SW480 (cell line): Measurements from ENCODE around the gene GPER1.
"Not testable (repeated sequence)": the region's sequence is repeated elsewhere in the genome, so short reads cannot be mapped to it uniquely, and the experiment has no call there.

ENCODE experiments used
- DNase-seq: peaks from one replicate; pipeline ENCODE4 v3.0.0-alpha.2; 2016; ENCODE audit warnings: low spot score

The GPER1 gene

DNA sequence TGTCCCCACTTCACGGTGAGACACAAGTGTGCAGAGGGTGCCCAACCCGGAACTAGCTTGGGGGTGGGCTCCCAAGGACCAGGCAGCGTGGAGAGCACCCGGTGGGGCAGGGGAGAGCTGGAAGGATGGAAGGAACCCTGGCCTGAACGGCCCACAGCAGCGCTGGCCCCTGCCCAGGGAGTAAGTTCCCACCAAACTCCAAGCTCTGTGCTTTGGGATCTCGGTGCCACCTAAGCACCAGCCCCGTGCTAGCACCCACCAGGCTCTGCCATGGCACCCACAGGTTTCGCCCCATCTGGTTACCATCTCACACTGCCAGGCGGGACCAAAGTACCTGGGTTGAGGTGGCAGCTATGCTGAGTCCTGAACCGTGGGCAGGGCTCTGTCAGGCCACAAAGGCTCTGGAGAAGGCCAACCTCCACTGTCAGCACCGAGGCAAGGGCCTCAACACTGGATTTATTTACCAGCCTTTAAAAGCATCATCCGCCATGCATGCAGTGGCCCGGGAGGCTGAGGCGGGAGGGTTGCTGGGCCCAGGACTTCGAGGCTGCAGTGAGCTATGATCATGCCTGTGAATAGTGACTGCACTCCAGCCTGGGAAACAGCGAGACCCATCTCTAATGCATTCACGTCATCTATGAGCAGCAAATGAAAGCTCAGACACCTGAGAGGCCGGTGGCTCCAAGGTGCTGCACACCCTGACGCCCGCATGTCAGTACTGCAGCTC is 16.0 kb downstream of the GPER1 start:
- no peak for DNase-seq

DNA sequence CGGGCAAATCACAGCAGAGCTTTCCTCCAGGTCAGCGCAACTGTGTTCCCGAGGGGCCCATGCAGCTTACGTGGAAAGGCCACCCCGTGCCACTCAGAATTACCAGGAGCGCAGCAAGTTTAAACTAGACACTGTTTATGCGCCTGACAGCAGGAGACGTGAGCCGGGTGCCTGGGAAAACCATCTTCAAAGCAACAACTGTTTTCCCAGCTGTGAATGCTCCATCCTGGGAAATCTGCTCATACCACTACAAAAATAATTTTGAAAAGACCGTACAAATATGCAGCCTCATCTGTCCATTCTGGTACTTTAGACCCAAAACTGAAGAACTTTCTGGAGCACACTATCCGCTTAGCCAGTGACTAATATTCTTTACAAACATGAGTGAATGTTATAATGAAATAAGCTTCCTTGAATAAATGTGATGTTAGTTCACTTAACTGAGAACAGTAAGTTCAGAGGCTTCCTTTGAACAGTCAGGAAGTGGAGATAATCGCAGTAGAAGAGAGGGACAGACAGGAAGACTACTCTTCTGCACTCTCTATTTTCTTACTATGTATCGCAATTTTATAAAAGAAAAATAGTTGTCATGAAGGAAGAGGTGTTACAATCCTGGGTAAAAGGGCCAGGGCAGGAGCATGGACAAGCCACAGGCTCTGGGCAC is 16.7 kb downstream of the GPER1 start:
- no peak for DNase-seq

DNA sequence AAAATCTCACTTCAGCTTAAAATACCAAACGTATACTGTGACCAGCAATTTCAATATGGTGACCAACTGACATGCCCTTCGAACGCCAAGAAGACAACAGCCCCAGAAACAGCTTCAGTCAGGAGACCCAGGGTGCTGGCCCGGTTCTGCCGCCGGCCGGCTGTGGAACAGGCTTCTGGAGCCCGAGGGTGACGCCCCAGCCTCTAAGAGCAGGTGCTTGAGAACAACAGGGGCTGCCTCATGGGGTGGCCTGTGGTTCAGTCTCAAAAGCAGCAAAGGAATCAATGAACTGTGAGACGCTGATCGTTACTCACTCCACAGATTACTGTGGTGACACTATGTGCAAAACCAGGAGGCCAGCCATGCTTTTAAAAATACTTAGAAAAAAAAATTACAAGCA is 17.3 kb downstream of the GPER1 start:
- no peak for DNase-seq

DNA sequence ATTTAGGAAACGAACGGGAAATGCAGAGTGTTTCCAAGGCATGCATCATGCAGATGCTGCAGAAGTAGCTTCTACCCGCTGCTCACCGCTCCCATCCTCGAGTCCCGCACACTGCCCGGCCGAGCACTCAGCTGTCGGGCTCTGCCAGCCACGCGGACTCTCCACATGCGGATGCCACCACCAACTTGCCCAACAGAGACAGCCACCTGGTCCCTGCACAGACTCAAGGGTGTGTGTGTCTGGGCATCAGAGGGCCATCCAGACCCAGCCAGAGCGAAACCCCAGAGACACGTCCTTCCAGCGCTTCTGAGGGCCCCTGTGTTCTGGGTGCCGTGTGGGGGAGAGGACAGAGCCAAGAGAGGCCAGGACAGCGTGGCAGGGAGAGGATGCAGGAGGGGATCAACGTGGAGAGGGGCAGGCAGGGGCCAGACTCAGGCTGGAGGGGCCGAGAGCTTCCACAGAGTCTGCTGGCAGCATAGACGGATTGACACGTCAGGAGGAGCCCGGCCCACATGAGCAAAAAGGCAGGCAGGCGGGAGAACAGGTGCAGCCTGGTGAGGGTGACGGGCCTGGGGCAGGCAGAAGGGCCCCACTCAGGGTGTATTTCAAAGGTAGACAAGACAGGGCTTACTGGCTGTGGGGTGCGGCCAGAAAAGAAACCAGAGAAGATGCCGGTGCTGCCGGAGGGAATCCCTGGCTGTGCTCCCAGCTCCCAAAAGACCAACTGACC is 18.3 kb downstream of the GPER1 start:
- DNase-seq, result no peak

DNA sequence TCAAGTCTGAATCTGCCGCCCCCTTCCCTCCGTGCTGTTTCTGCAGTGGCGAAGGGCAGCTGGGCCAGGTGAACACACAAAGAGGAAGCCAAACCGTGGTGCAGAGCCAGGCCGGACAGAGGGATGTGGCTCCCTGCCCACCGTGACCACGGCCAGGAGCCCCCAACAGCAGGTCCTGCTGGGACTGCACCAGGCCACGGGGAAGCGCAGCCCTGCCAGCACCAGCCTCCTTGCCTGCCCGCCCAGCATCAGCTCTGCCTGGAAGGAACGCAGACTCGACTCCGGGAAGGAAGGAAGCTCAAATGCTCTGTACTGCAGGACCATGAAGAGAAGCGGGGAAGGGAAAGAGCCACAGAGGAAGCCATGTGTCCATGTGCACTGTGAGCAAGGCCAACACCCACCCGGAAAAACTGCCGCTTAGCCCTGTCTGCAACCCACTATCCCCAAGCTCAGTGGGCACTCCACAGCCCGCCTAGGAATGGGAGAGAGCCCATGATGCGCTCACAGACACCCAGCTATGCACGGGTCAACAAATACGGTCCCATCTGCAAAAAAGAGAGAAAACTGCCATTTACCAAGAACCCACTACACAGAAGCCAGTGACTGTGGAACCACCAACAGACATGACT is 19.0 kb downstream of the GPER1 start:
- no peak for DNase-seq

DNA sequence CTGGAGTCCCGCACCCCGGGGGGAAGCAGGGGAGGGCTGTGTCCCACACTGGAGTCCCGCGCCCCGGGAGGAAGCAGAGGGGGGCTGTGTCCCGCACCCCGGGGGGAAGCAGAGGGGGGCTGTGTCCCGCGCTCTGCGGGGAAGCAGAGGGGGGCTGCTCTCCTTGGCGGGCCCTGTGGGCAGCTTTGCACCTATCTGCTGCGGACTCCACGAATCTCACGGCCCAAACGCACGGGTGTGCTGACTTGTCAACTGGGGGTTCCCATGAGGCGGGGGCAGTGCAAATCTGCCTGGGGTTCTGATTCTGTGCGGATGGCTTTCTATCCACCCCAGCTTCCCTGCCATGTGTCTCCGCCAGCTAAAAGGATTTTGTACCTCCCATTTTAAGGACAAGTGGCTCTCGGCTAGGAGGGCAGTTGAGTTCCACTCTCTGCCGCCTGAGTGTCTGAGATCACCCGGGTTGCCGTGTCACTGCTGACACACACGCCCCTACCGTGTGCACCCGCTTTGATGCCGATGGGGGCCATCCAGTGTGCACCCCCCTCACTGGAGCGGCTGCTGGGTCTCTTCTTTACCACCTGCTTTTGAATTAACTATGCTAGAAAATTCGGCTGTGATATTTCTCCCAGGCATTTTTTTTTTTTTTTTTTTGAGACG is 20.5 kb downstream of the GPER1 start:
- DNase-seq, result no peak

DNA sequence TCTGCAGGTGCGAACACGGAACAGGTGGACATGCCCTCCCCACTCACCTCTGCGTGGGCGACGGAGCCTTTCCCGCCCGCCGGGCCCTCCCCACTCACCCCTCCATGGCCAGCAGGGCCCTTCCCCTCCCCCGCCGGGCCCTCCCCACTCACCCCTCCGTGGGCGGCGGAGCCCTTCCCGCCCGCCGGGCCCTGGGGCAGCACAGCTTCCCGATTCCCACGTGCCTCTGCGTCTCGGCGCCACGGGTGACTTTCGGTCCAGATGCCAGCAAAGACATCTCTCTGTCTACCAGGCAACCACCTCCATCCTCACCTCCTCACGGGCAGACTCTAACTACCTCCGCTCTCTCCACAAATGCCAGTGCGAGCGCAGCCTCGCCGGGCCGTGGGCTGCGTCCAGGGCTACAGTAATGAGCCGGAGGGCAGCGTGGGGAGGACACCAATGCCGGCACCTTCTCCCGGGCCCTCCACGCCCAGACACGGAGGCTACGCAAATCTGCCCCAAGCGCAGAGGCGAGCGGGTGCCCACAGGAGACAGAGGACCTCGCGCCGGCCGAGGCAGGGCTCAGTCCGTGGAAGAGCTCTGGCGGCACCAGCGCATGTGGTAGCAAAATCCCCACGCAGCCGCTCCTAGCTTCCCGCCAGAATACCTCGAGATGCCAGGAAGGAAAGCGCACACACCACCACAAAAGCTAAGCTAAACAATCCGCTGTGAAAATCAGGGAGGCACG is 21.8 kb downstream of the GPER1 start:
- DNase-seq, result no peak

DNA sequence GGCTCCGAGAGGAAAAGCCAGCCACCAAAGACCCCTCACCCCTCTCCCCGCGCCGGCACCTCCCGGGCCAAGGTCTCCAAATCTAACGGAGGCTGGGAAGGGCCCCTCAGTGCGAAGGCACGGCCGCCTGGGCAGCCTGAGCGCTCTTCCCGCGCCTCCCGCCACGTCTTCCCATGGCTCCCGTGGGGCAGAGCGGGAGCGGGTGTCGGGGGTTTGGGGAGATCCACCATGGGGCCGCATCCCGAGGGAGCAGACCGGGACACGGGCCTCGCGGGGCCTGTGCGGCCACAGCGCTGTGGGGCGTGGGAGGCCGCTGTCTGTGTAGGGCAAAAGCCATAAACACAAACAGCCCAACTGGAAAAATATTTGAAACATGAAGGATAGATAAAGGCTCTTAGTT is 22.4 kb downstream of the GPER1 start:
- DNase-seq, result no peak

DNA sequence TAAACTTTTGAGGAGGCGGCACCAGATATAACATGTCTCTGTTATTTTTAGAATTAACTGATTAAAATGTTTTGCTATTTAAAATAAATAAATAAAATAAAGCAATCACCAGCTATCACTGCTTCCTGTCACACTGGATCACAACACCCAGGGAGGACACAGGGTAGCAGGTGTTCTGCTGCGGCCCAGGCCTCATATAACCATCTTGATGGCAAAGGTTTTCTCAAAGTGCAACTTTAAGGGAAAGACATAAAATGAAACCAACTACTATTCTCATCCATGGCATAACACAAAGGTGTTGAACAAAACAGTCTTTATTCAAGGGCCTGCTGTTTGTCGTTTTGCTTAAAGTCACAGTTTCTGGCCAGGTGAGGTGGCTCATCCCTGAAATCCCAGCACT is 23.2 kb downstream of the GPER1 start:
- no peak for DNase-seq

DNA sequence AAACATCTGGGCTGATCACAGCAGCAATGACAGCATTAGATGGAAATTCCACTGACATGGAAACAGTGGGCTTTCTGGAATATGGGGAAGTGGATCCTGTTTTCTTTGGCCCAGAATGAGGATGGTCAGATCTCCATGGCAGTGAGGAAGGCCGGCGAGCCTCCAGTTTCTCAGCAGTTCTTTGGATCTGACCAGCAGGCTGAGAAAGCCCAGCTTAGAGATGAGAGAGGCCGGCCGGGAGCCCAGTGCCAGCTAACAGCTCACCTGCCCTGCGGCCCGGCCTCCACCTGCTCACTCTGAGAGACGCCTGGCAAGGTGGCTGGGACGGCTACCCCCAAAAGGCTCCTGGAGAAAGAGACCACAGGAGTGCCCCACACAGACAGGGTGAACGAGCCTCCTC is 24.2 kb downstream of the GPER1 start:
- no peak for DNase-seq

DNA sequence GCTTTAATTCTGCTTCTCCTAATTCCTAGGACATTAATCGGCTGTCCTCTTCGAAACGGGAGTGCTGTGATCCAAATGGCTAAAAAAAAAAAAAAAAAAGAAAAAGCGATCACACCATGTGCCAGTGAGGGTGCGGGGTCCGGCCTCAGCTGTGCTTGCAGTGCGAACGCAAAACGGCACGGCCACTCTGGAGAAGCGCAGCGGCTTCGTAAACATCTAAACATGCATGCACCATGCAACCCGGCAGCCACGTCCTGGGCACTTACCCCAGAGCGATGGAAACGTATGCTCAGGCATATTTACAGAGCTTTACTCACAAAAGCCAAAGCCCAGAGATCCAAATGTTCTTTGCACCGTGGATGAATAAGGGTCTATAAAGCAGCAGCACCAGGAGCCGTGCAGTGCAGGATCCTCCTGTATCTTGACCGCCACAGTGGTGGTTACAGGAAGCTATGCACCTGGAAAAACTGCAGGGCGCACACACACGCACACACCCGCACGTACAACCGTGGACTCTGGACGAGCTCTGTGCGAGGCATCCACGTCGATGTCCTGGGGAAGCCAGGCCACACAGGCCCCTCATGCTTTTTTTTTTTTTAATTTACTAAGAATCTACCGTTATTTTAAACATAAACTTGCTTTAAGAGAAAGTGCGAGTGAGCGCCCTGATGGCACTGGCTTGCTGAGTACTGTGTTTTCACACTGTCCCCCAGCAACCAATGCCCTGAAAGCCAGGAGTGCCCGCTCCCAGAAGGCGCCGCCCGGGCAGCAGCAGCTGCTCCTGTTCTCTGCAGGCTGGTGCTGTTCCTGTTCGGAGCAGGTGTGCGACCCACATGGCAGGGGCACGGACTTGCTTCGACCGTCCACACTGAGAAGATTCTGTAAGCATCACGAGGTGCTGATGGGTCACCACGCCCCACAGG is 25.0 kb downstream of the GPER1 start:
- DNase-seq, result no peak

DNA sequence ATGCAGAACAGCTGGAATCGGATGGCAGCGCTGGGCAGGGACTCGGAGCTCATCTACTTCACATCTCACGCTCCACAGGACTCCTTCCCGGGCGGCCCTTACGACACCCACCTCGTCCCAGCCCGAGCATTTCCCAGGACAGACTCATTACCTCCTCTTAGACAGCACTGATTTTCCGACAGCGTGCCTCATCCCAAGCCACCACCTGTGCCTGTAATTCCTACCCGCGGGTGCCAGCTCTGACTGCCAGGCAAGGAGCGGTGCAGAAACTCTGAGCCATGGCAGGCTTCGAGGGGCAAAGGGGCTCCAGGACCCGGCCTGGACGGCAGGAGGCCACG is 25.6 kb downstream of the GPER1 start:
- no peak for DNase-seq

DNA sequence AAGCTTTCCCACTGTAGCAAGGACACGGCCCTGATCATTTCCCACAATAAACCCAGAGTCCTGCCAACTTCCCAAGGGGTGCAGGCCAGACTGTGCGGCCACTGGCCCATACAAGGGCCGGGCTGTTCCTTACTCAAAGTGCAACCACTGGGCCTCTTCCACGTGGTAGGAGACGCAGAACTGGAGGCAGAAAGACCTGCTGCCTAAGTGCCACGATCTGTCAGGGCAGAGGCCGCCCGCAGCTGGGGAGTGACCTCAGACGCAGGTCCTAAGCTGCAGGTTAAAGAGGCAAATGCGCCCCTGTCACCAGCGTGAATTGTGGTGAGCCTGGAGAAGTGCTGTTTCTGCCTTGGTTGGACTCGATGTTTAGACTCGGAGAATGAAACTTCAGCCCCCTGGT is 26.2 kb downstream of the GPER1 start:
- DNase-seq, result no peak

DNA sequence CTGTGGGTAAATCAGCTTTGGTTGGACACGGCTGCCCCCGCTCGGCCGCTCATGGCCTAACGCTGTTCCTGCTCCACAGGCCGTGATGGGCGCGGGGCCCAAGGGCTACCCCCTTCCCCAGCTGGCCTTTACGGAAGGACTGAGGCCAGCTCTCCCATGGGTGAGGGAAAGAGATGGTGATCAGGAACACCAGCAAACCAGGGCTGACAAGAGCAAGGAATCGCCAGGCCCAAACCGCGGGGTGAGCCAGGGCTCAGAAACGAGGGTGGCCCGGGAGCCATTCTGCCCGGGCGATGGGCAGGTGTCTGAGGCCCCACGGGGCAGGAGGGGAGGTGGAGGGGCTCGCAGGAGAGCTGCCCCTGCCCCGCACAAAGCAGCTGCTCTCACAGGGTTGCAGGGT is 26.6 kb downstream of the GPER1 start:
- DNase-seq, result no peak

DNA sequence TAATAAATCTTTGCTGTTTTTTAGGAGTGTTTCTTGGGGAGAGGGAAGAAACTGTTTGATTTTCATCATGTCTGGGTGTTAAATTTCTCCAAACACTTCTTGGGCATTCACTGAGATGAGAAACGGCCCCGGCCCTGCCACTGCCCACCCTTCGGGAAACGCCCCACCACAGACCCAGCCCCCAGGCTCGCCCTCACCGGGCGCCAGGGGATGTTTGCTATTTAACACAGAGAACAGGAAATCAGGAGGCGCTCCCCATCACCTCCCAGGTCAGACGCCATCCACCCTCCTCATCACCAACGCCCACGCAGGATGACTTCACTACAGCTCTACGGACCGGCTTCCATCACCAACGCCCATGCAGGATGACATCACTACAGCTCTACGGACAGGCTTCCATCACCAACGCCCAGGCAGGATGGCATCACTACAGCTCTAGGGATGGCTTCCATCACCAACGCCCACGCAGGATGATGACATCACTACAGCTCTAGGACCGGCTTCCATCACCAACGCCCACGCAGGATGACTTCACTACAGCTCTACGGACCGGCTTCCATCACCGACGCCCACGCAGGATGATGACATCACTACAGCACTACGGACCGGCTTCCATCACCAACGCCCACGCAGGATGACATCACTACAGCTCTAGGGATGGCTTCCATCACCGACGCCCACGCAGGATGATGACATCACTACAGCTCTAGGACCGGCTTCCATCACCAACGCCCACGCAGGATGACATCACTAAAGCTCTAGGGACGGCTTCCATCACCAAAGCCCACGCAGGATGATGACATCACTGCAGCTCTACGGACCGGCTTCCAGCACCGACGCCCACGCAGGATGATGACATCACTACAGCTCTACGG is 27.5 kb downstream of the GPER1 start:
- not testable (repeated sequence) for DNase-seq

DNA sequence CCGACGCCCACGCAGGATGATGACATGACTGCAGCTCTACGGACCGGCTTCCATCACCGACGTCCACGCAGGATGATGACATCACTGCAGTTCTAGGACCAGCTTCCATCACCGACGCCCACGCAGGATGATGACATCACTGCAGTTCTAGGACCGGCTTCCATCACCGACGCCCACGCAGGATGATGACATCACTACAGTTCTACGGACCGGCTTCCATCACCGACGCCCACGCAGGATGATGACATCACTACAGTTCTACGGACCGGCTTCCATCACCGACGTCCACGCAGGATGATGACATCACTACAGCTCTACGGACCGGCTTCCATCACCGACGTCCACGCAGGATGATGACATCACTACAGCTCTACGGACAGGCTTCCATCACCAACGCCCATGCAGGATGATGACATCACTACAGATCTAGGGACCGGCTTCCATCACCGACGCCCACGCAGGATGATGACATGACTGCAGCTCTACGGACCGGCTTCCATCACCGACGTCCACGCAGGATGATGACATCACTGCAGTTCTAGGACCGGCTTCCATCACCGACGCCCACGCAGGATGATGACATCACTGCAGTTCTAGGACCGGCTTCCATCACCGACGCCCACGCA is 28.6 kb downstream of the GPER1 start:
- DNase-seq, result not testable (repeated sequence)

DNA sequence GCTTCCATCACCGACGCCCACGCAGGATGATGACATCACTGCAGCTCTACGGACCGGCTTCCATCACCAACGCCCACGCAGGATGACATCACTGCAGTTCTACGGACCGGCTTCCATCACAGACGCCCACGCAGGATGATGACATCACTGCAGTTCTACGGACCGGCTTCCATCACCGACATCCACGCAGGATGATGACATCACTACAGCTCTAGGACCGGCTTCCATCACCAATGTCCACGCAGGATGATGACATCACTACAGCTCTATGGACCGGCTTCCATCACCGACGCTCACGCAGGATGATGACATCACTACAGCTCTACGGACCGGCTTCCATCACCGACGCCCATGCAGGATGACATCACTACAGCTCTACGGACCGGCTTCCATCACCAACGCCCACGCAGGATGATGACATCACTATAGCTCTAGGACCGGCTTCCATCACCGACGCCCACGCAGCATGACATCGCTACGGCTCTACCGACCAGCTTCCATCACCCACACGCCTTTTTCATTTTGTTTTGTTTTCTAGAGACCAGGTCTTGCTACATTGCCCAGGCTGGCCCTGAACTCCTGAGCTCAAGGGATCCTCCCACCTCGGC is 29.5 kb downstream of the GPER1 start:
- DNase-seq, result no peak

DNA sequence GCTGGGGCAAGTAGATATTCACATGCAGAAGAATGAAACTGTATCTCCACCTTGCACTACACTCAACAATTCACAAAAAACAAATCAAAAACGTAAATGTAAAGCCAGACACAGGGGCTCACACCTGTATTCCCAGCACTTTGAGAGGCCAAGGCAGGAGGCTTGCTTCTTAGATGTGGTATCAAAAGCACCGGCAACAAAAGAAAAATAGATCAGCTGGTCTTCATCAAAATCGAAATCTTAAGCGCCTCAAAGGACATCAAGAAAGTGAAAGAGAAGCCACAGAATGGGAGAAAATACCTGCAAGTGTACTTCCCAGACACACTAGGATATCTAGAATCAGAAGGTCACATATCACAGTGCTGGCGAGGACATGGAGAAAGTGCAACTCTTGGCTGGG is 31.3 kb downstream of the GPER1 start:
- no peak for DNase-seq

DNA sequence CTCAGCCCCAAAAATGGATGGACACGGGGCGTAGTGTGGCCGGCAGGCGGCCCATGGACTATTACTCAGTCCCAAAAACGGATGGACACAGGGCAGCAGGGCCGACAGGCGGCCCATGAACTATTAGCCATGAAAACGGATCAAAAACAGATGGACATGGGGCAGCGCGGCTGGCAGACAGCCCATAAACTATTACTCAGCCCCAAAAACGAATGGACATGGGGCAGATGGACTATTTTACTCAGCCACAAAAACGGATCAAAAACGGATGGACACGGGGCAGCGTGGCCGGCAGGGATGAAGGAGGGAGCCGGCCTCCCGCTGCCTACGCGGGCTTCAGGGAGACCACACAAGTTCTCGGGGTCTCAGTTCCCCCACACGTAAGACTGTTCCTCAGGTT is 32.9 kb downstream of the GPER1 start:
- no peak for DNase-seq
